ENCODE results near the gene ZZZ3. TPM values are rescaled to one million over a fixed set of nuclear protein-coding genes. Genes with fewer than 3 reads are reported as not detected.
"Not testable (repeated sequence)": the region's sequence is repeated elsewhere in the genome, so short reads cannot be mapped to it uniquely, and the experiment has no call there.

ZZZ3 gene
- polyA plus RNA-seq, 2 of the 4 experiments (the other 2 are of a cell fraction) = 20.7 to 32.2 TPM

GRCh38 chr1:77652268-77652667 lies 30.2 kb downstream of the ZZZ3 start:
- H3K4me2 ChIP-seq = no peak overlapping the region
- peaks cover 13% of the 10 kb centered on the region; the same call in 1 of the 3 replicates for H3K4me1 ChIP-seq
- ChIA-PET POLR2A (no interaction called here), CTCF (interaction anchor here (0.7 kb wide), 1 partner anchor 120 kb away, joined by 3 read pairs; no protein-coding TSS in a partner anchor)
- H3K4me3 ChIP-seq = no peak overlapping the region
- no peak for FAIRE-seq
- no peak for ATAC-seq
- H3K9me3 ChIP-seq = peaks cover 8% of the 10 kb centered on the region; the same call in 1 of the 3 replicates
- no peak overlapping the region for H3K27ac ChIP-seq
- no peak for DNase-seq (ENCODE audit: low read depth in 1 of 2, low spot score in 1 of 2)
- TF ChIP-seq SMC3 (IDR thresholded peaks at IDR 0.05) = no peak
- no peak for TF ChIP-seq ESRRA (IDR thresholded peaks at IDR 0.05; ENCODE audit: borderline replicate concordance, low read length)
- TF ChIP-seq ATOH8 (CRISPR knock-in tag; IDR thresholded peaks at IDR 0.05; ENCODE audit: low read depth) = no peak
- no peak for TF ChIP-seq NR3C1 (IDR thresholded peaks at IDR 0.05)
- no peak for TF ChIP-seq MAFK (IDR thresholded peaks at IDR 0.05; ENCODE audit: partially characterized antibody)
- no peak for TF ChIP-seq HMGXB4 (CRISPR knock-in tag; IDR thresholded peaks at IDR 0.05; ENCODE audit: borderline replicate concordance)
- no peak for TF ChIP-seq HOXB5 (CRISPR knock-in tag; IDR thresholded peaks at IDR 0.05)
- TF ChIP-seq EP300 (IDR thresholded peaks at IDR 0.05) = no peak
- TF ChIP-seq FOSL2 (IDR thresholded peaks at IDR 0.05) = no peak
- TF ChIP-seq FOSL2 (CRISPR knock-in tag; IDR thresholded peaks at IDR 0.05) = no peak
- no peak for TF ChIP-seq TP53 (CRISPR knock-in tag; IDR thresholded peaks at IDR 0.05)
- TF ChIP-seq NPAS2 (CRISPR knock-in tag; IDR thresholded peaks at IDR 0.05; ENCODE audit: borderline replicate concordance) = no peak
- no peak for TF ChIP-seq BHLHE40 (IDR thresholded peaks at IDR 0.05; ENCODE audit: low read depth, low read length)

GRCh38 chr1:77649127-77649526 lies 33.3 kb downstream of the ZZZ3 start:
- ChIA-PET POLR2A (no interaction called here), CTCF (interaction anchor here (1.0 kb wide), 1 partner anchor 35 kb away, joined by 3 read pairs; no protein-coding TSS in a partner anchor)
- peaks cover 4% of the 10 kb centered on the region; the same call in 1 of the 3 replicates for H3K4me1 ChIP-seq
- no peak for FAIRE-seq
- no peak overlapping the region for H3K4me2 ChIP-seq
- H3K4me3 ChIP-seq = no peak overlapping the region
- DNase-seq (ENCODE audit: low read depth in 1 of 2, low spot score in 1 of 2) = no peak
- no peak overlapping the region for H3K27ac ChIP-seq
- no peak for TF ChIP-seq EHF (CRISPR knock-in tag; IDR thresholded peaks at IDR 0.05)
- no peak for TF ChIP-seq FOSL2 (IDR thresholded peaks at IDR 0.05)
- no peak for TF ChIP-seq FOSL2 (CRISPR knock-in tag; IDR thresholded peaks at IDR 0.05)
- no peak for TF ChIP-seq CEBPB (IDR thresholded peaks at IDR 0.05)
- TF ChIP-seq FOSB (CRISPR knock-in tag; IDR thresholded peaks at IDR 0.05) = no peak
- TF ChIP-seq EHMT2 (IDR thresholded peaks at IDR 0.05; ENCODE audit: low read depth) = no peak
- no peak for TF ChIP-seq SREBF2 (IDR thresholded peaks at IDR 0.05)
- TF ChIP-seq USF2 (IDR thresholded peaks at IDR 0.05) = no peak
- TF ChIP-seq ZNF302 (CRISPR knock-in tag; IDR thresholded peaks at IDR 0.05) = no peak
- TF ChIP-seq CHD4 (IDR thresholded peaks at IDR 0.05; ENCODE audit: borderline replicate concordance) = no peak
- no peak for TF ChIP-seq BHLHE40 (IDR thresholded peaks at IDR 0.05; ENCODE audit: low read depth, low read length)
- H3K9me3 ChIP-seq = peaks cover 8% of the 10 kb centered on the region; the same call in 1 of the 3 replicates
- 97% methylated on average over 2 of the region's 2 CpGs for WGBS (ENCODE audit: missing lambda C conversion rate)
- no peak for ATAC-seq

- H3K27ac ChIP-seq; POLR2A ChIA-PET; FAIRE-seq; H3K4me1 ChIP-seq; CTCF ChIA-PET; H3K4me2 ChIP-seq; H3K9me3 ChIP-seq; H3K4me3 ChIP-seq; DNase-seq (ENCODE audit: low read depth in 1 of 2, low spot score in 1 of 2); ATAC-seq: not testable (repeated sequence)
- WGBS (ENCODE audit: missing lambda C conversion rate) = 93% methylated on average over 6 of the region's 6 CpGs
These were observed 36.2 kb downstream of the ZZZ3 start for GRCh38 chr1:77646224-77646623.

Measured in A549 (cell line).